Hematopoietic multipotent progenitor cell treated with erythropoietin and hydrocortisone succinate and interleukin-3 and kit ligand, for 15 days (in vitro differentiated cells): Measurements from ENCODE around the gene UBQLN1.
A peak's percentile ranks its signal among the peaks of the same experiment; 100 is the strongest.

Experiments used
- DNase-seq: peaks from one replicate; pipeline ENCODE4 v3.0.0-alpha.2; 2015; ENCODE audit warnings: low spot score

The UBQLN1 gene

DNA sequence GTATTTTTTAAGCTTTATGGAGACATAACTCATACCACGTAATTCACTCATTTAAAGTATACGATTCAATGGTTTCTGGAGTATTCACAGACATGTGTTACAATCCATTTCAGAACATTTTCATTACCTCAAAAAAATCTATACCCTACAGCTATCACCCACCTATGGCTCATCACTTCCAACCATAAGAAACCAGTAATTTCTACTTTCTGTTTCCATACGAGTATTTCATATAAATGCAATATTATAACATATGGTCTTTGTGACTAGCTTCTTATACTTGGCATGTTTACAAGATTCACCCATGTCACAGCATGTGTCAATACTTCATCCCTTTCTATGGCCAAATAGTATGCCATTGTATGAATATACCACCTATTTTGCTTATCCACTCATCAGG is 18.8 kb downstream of the UBQLN1 start:
- DNase-seq: no peak

DNA sequence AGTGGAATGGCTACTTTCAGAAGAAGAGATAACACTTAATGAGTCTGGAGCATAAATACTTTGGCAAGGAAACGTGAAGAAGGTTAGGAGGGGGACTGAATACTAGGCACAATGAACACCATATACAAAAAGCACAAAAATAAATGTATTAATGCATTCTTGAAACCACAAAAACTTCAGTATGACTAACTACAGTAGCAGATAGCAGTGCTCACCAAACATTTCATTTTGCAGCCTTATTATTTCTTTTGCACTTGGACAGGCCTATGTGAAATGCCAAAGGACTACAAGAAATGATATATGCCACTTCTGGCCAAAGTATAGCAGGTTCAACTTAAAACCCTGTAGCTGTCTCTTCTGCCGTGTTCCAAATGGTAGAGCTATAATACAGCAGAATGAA is 26.3 kb downstream of the UBQLN1 start:
- DNase-seq: no peak

DNA sequence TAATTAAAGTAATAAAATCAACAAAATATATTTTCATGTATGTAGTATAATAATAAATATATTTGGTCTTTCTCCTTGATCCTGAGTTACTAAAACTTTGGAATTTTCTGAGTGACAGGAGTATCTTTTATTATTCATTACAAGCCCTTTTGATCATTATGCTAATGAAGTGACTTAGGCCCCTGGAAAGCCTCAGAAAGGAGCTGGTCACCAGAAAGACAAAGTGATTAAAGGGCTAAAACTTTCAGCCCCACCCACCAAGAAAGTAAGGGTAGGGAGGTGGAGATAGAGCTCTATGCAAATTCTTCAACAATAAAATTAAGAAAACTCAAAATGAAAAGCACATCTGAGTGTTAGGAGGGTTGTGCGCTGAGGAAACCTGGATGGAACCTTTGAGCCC is 27.5 kb downstream of the UBQLN1 start:
- no peak for DNase-seq

DNA sequence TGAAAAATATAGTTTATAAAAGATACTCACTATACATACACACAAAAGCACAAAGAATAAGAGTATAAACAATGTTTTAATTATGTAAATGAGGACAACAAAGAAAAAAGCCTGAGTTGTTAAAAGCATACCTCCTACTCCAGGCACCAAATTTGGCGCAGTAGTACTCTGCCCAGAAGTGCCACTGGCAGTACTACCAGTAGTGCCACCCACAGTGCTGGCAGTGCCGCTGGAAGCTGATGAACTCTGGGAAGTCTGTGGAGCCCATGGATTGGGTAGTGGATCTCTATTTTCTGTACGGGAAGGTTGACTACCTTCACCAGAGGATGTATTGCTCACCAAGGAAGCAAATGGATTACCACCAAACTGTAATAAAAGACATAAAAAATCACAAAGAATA is 30.2 kb downstream of the UBQLN1 start:
- no peak for DNase-seq

DNA sequence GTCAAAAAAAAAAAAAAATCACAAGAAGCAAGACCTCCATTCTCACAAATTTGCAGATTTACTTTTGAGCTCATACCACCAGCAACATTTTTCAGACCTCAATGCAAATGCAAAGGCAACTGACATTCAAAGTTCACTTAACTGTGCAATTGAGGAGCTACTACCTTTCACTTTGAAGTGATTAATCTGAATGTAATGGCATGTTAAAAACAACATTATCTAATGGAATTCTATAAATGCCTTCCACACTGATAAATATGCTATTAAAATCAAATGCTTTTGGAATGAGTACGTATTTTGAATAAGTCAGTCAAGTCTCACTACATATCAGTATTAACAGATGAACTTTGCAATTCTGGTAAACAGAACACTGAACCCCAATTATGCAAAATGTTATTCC is 32.3 kb downstream of the UBQLN1 start:
- no peak for DNase-seq

DNA sequence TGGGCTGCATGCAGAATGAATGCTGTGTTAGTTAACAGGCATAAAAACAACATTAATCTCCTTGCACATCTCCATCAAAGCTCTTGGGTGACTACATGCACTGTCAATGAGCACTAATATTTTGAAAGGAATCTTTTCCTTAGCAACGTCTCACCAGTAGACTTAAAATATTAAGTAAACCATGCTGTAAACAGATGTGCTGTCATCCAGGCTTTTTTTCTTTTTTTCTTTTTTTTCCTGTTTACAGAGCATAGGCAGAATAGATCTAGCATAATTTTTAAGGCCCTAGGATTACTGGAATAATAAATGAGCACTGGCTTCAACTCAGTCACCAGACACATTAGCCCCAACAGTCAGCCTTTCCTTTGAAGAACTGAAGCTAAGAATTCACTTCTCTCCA is 36.3 kb downstream of the UBQLN1 start:
- DNase-seq: no peak

DNA sequence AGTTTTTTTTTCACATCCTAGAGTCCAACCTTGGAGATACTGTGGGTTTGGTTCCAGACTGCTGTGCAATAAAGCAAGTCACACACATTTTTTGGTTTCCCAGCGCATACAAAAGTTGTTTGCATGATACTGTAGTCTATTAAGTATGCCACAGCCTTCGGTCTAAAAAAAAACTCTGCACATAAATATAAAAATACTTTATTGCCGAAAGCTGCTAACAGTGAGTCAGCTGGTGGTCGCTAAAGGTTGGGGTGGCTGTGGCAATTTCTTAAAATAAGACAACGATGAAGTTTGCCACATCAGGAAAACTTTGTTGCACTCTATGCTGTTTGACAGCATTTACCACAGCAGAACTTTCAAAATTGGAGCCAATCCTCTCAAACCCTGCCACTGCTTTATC is 37.4 kb downstream of the UBQLN1 start:
- no peak for DNase-seq

DNA sequence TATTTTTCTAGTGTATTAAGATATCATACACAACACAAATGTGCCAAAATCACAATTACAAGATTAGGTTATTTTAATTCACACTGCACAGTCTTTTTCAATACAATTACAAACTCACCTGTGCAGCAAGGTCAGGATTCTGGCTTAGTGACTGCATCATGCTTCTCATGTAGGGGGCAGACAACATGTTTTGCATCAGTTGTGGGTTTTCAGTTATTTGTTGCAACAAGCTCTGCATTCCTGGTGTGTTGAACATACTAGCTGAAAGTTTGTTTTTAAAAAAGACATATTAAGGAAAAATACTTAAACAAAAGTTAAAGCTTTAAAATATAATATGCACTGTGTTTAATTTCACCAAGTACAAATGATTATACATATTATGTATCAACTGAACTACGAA is 38.7 kb downstream of the UBQLN1 start:
- no peak for DNase-seq

DNA sequence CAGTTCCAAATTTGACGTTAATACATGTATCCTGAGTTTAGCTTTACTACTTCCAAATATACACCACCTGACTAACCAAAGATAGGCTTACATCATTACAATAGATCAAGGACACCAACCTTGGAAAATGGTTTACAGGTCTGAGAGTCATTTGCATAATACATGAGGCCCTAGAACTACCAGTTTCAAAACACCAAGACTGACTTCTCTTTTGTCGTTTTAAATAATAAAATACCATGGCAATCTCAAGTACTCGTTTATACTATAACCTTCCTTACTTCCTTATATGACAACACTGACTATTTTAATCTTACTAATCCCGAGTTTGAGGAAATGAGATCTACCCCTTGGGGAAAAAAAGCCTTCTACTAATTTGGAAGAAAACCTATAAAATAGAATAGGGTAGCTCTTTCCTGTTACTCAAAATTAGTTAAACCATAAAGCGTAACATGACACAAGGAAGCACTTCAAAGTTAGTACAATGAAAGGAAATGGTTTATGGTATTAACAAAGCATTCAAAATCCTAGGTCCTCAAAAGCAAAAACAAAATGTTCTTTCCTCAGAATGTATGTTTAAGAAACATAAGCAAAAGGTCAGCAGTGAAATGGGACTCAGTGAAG is 42.1 kb downstream of the UBQLN1 start:
- DNase-seq: no peak

DNA sequence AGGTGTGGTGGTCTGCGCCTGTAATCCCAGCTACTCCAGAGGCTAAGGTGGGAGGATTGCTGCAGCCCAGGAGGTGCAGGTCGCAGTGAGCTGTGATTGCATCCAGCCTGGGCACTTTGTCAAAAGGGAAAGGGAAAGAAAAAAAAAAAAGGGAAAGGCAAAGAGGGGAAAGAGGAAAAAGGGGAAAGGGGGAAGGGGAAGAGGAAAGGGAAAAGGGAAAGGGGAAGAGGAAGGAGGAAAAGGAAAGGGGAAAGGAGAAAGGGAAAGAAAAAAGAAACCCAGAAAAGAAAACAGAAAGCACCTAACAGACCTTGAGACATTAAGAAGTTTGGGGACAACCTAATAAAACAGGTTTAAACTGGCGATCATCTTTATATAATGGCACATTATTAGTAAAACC is 44.8 kb downstream of the UBQLN1 start:
- no peak for DNase-seq

DNA sequence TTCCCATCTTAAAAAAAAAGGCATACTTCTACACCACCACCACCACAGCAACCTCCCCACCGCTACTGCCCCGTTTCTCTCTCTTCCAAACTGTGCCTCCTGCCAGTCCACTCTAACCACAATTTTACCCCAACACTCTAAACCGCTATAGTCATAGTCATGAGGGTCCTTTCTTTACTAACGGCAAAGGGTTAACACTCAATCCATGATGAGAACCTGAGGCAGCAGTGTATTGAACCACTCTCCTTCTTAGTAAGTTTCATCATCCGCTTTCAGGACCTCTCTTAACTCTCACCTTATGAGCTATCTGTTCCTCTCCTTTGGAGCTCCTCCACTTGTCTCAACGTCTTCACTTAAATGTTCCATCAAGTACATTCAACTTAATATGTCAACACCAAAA is 50.8 kb downstream of the UBQLN1 start:
- DNase-seq: no peak

DNA sequence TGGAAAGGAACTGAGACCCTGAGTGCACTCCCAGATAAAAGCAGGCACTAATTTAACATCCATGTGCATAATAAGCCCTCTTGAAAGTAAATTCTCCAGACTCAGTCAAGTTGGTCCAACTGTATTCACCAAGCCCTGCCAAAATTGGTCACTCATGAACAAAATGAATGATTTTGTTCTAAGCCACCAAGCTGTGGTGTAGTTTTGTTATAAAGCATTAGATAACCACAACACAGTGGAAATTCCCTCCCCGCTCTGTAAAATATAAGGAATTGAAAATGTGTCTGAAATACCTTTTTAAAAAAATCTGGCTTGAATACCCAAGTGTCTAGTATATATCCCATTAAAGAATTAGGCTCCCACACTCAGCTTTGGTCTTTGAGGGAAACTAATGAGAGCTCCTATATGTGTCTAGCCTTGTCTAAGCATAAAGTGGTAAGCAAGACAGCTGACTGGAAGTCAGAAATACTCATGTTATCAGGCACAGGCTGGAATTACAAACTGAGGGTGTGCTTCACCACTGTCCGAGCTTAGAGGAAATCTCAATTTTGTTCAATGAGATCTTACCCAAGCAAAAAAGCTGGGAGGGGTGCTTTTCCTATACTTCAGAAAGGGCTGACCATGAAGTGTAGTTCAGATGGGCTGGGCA is 51.6 kb downstream of the UBQLN1 start:
- DNase-seq: no peak

DNA sequence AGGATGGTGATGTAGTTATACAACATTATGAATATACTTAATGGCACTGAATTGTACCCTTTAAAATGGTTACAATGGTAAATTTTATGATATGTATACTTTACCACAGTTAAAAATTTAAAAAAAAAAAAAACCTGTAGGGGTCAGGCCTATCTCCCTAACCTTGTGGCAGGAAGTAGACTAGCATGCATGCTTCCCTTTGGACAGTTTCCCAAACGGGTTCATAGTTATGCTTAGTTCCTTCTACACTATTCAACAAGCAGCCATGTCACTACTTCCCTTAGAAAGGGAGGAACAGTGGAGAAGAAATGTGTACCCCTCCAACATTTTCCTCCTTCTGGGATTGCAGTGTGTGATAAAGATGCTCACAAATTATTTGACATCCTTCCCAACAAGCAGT is 52.3 kb downstream of the UBQLN1 start:
- no peak for DNase-seq

DNA sequence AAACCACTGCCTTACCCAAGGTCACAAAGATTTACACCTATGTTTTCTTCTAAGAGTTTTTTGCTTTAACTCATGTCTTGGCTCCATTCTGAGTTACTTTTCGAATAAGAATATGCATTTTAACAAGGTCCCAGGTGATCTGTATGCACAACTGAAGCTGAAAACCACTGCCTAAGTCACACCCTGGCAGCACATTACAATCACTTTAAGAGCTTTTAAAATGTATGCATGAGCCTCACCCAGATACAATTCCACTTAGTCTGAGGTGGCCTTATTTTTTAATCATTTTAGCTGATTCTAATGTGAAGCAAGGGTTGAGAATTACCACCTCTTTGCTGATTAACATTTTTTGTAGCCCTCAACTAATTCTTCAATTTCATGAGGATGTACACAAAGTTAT is 55.3 kb downstream of the UBQLN1 start:
- no peak for DNase-seq

DNA sequence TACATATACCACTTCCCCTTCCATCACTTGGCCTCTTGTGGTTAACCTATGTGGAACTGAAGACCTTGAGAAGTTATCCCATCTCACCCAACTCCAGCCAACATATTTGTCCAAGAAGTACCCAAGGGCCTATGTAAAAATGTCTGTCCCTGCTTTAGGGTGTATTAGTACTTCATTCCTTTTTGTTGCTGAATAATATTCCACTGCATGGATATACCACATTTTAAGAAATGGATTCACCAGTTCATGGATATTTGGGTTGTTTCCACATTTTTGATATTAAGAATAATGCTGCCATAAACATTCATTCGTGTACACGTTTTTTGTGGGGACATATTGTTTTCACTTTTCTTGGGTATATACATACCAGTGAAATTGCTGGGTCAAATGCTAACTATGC is 56.2 kb downstream of the UBQLN1 start:
- no peak for DNase-seq

DNA sequence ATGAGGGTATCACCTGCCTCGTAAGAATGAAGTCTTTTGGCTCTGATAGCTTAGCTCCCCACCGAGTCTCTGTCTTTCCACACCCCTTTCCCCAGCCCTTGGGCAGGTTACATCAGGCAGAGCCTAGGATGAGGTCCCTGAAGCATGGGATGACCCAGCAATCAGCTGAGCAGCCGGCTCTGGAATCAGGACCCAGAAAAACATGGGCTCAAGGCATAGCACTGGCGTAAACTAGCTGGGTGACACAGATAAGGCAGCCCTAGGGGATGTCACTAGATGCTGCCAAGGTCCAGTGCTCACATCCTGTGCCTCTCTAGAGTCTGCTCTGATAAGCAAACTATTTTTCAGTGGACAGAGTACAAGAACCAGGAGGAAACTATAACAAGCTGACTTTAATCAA is 58.2 kb downstream of the UBQLN1 start:
- DNase-seq: peak; percentile 58

DNA sequence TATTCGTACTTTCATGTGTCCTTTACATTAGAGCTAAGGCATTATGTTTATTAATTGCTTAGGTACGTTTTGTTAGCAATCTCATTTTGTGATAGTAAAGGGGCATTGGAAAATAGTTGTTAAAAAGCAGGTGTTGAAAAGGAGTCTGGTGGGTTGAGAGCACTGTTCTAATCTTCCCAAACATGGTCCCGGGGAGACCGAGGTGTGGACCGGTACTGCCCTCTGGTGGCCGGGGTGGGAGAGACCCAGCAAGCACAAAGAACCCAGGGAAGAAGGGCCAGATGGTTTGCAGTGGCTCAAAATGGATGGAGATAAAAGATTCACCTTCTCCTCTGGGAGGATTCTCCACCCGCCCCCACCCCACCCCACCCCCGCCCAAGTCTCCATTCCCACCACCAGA is 58.7 kb downstream of the UBQLN1 start:
- peak; percentile 79 for DNase-seq

DNA sequence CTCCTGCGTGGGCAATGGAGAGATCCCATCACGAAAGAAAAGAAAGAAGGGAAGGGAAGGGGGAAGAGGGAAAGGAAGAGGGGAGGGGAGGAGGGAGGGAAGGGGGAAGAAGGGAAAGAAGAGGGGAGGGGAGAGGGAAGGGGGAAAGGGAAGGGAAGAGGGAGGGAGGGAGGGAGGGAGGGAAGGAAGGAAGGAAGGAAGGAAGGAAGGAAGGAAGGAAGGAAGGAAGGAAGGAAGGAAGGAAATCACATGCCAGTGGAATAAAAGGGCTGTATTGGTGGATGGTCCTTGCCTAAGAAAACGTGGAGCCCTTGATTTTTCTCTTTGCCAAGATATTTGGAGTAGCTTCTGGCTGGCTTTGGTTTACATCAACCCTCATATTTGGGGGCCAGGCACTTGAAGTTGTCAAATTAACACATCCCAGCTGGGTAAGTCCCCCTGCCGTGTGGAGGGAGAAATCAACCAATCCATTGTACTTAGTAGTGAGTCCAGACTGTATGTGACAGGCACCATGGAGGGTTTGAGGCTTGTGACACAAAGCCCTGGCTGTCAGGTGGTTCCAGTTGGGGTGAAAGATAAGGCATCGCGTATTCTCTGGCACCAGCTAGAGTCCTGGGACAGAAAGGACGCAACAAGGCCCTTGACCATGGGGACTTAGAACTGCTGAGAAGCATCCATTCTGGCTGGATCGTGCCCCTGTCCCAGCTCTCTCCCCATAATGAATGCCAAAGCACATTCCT is 61.1 kb downstream of the UBQLN1 start:
- no peak for DNase-seq

DNA sequence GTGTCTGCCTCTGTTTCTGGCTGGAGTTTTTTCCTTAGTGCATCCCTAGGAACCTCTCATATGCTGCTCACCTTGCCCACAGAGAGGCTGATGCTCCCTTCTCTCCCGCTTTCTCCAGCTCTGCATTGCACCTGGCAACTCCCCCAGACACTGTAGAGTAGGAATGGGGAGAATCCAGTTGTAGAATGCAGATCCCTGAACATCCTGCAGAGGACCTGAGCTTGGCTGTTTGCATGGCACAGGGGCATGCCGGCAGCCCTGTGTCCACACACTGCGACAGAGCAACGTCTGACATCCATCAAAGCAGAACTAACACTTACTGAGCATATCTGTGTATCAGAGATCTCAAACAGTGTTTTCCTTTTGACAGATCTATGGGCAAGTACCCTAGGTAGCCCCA is 65.0 kb downstream of the UBQLN1 start:
- no peak for DNase-seq

DNA sequence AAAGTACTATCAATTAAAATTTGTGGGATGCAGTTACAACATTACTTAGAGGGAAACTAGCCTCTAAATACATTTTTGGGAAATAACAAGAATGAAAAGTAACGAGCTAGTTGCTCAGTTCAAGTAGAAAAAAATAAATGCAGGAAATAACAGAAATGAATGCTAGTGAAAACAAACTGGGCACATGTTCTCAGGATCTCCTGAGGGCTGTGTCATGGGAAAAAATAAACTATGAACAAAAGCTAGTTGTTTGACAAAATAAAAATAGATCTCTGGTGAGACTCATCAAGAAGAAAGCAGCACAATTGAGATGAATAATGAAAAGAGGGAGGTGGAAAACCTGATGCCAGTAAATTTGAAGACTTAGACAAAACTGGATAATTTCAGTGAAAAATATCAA is 68.5 kb downstream of the UBQLN1 start:
- DNase-seq: no peak

DNA sequence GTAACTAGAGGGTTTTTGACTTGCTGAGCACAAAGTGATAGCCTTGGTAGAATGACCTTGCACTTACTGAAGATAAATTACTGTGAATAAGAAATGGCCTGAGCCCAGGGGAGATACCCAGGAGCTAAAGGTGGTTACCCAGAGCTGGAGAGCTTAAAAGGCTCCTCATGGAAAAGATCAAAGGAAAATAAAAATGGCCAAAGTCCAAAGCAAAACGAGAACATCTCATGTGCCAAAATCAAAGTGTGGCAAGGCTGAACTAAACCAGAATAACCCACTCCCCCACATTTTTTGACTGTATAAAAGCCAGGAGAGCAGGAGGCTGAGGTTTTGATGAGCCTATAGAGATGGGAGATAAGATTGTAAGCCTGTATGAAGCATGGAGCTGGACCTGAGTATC is 70.4 kb downstream of the UBQLN1 start:
- no peak for DNase-seq

DNA sequence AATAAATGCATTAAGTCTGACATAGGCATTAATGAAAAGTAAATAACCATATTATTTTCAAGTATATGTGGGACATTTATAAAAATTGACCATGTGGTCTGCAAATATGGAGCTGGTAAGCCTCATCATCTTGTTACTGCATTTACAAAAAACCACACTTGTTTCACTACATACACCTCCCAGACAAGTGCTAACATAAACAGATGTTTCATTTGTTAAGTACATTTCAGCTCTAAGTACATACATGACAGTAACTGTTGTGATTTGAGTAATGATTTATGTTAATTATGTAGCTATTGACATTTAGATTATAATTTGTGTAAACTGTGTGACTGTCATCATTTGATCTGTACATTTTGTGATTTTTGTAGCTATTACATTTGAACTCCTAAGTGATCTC is 70.9 kb downstream of the UBQLN1 start:
- DNase-seq: no peak

DNA sequence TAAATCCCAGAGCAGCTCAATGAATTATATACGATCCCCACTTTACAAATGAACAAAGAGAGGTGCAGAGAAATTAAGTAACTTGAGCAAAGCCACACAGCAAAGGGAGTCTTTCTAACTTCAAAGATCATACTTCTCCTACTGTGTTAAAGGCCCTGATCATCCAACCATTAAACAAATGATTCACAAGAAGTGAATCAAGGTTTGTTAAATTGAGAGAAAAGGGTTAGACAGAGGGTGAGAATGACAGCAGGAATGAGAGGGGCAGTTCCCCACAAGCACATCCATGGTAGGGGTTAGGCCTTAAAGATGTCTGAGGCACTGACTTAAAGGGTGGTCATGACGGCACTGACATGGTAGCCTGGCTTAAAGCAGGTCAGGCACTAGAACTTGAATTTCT is 74.1 kb downstream of the UBQLN1 start:
- no peak for DNase-seq

DNA sequence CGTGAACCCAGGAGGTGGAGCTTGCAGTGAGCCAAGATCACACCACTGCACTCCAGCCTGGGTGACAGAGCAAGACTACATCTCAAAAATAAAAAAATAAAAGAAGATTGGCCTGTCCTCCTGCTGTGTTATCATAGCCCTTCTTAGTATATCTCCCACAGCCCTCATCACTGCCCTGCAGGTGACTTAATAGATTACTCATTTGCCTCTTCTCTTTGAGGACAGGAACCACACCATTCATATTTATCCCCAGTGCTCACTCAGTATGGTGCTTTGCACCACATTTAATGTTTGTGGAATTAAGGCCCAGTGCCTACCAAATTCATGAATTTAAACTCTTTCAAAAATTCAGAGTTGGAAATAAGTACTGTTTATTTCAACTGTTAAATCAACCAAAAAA is 74.5 kb downstream of the UBQLN1 start:
- no peak for DNase-seq
